GM12865 (cell line): ENCODE measurements around the gene UNKL.

ENCODE experiments used
- DNase-seq: peaks from one replicate; pipeline ENCODE4 v3.0.0; 2010; ENCODE audit warnings: low read depth
- H3K4me3 ChIP-seq: 2 replicates; pipeline ENCODE4 v1.5.1; 2011; ENCODE audit warnings: mild to moderate bottlenecking, low read depth, low read length, control low read depth
- TF ChIP-seq, protein P1 (sequence below): IDR thresholded peaks from 2 replicates; pipeline ENCODE4 v1.5.1; 2011; ENCODE audit warnings: low read length, control low read depth, low read depth, inconsistent platforms; ENCODE audit not compliant: insufficient read depth; ENCODE audit errors: missing control alignments

Gene UNKL

DNA sequence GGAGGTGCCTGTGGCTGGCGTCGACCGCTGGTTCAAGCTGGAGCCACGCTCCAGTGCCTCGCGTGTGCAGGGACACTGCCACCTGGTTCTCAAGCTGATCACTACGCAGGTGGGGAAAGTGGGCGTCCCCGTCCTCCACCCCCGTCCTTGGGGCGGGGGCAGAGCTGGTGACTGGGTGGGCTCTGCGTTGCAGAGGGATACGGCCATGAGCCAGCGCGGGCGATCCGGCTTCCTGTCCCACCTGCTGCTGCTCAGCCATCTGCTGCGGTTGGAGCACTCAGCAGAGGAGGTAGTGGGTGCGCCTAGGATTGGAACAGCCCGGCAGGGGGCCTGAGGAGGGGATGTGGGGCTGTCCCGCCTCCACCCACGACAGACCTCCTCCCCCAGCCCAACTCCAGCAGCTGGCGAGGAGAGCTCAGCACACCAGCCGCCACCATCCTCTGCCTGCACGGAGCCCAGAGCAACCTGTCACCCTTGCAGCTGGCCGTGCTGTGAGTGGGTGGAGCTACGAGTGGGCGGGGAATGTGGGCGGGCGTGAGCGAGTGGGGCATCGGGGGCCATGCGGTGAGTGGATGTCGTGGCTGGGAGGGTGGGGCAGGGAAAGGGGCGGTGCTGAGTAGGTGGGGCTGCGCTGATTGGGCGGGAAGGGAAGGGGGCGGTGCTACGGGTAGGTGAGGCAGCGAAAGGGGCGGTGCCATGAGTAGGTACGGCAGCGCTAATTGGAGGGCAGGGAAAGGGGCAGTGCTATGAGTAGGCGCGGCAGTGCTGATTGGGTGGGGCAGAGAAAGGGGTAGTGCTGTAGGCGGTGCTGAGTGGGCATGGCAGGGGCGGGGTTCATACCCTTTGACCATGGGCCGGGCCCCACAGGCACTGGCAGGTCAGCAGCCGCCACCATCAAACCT lies 71.7 kb downstream of the UNKL start:
- TF ChIP-seq, protein P1, sequence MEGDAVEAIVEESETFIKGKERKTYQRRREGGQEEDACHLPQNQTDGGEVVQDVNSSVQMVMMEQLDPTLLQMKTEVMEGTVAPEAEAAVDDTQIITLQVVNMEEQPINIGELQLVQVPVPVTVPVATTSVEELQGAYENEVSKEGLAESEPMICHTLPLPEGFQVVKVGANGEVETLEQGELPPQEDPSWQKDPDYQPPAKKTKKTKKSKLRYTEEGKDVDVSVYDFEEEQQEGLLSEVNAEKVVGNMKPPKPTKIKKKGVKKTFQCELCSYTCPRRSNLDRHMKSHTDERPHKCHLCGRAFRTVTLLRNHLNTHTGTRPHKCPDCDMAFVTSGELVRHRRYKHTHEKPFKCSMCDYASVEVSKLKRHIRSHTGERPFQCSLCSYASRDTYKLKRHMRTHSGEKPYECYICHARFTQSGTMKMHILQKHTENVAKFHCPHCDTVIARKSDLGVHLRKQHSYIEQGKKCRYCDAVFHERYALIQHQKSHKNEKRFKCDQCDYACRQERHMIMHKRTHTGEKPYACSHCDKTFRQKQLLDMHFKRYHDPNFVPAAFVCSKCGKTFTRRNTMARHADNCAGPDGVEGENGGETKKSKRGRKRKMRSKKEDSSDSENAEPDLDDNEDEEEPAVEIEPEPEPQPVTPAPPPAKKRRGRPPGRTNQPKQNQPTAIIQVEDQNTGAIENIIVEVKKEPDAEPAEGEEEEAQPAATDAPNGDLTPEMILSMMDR: no peak
- H3K4me3 ChIP-seq: peak overlapping the region; percentile 18
- peak; percentile 99 for DNase-seq

DNA sequence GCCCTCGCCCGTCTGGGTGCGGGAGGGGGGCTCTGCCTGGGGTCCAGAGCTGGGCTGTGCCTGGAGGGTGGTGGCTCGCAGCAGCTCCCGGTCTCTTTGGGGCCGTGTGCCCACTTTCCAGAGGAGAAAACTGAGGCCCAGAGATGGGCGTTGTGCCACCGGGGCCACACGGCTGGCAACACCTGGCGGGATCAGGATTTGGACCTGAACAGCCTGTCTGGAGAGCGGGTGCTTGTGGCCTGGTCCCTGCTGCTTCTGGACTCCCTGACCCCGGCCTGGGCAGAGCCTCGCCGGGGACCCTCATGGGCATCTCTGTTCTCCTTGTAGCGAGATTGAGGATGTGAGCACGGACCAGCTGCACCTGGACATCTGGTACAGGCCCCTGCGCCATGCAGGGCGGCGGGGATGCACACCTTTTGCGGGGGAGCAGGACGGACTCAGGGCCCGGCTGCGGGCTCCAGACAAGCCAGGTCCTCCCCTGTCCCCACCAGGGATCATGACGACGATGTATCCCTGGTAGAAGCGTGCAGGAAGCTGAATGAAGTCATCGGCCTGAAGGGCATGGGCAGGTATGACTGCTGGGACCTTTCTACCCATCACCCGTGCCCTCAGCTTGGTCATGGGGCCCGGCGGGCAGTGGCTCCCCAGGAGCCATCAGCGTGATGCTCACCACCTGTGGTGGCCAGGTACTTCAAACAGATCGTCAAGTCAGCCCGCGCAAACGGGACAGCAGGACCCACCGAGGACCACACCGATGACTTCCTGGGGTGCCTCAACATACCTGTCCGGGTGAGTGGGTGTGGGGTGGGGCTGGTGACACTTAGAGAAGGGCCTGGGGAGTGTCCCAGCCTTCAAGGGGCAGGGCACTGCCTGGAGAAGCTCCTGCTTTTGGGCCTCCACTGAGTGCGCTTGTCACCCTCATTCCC lies 72.7 kb downstream of the UNKL start:
- TF ChIP-seq, protein P1: no peak
- DNase-seq: no peak
- H3K4me3 ChIP-seq: no peak overlapping the region

DNA sequence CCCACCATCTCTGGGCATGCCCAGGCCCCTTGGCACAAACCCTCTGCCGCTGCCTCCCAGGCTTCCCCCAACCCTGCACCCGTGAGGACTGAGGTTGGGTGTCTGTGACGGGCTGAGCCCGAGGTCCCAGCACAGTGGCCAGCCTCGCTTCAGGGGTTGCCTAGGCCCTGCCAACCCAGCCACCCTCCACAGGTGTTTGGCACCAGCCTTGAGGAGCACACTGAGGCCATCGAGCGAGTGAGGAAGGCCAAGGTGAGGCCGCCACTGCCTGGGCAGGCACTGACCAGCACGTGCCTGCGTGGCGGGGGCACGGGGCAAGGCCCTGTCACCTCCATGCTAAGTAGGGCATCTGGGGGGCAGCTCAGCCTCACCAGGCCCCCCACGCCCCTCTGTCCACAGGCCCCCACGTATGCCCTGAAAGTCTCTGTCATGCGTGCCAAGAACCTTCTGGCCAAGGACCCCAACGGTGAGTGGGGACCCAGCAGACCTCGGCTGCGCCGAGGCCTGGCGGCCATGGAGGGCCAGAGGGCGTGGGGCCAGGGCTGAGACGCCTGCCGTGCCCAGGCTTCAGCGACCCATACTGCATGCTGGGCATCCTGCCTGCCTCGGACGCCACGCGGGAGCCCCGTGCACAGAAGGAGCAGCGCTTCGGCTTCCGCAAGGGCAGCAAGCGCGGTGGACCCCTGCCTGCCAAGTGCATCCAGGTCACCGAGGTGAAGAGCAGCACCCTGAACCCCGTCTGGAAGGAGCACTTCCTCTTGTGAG lies 73.6 kb downstream of the UNKL start:
- TF ChIP-seq, protein P1: no peak
- no peak for DNase-seq
- H3K4me3 ChIP-seq: no peak overlapping the region

DNA sequence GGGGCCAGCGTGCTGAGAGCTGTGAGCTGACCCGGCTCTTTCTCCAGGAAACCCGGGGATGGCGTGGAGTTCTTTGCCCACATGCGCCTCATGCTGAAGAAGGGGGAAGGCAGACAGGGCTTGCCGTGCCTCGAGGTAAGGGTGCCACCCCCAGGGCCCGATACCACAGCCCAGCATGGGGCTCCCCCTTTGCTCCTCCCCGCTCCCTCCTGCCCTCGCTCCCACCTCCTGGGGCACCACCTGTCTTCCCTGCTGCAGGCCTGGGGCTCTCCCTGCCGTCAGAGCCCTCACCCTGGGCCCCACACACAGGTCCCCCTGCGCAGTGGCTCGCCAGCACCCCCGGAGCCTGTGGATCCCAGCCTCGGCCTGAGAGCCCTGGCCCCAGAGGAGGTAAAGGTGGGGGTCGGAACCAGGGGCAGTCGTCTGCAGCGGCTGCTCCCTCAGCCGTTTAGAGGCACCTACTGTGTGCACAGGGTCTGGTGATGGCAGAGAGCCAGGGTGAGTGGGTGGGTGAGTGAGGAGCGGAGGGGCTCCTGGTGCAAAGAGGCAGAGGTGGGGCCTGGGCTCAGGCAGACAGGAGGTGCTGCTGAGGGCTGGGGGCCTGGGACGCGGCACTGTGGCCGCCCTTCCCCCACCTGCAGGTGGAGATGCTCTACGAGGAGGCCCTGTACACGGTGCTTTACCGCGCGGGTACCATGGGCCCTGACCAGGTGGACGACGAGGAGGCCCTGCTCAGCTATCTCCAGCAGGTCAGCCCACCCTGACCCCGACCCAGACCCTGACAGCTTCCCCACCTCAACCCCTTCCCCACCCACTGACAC lies 75.4 kb downstream of the UNKL start:
- DNase-seq: no peak
- TF ChIP-seq, protein P1: no peak

DNA sequence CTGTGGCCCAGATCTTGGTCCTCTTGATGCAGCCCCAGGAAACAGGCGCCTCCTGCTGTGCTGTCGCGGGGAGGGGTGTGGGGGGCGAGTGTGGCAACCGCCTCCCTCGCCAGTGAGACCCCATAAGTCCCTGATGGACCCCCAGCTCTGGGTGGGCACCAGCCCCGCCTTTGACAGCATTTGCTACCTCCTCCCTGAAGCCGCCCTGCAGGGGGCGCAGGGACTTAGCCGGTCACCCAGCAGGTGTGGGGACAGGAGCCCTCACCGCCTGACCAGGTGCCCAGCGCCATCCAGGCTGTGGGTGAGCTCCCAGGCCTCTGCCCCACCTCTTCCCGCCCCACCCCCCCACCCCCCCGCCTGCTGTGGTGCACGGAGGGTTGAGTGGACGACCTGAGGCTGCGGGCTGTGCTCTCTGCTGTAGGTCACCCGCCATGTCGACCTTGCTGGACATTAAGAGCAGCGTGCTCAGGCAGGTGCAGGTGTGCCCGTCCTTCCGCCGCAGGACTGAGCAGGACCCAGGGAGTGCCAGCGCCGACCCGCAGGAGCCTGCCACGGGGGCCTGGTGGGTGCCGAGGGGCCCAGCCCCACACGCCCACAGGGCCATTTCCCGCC lies 76.3 kb downstream of the UNKL start:
- DNase-seq: peak; percentile 50
- TF ChIP-seq, protein P1: peak; percentile 55

More for the DNA sequence above, 75.4 kb downstream of the UNKL start:
- H3K4me3 ChIP-seq: no peak overlapping the region

More for the DNA sequence above, 76.3 kb downstream of the UNKL start:
- H3K4me3 ChIP-seq: no peak overlapping the region
